Measurements from ENCODE around the gene BSG. TPM values are rescaled to one million over a fixed set of nuclear protein-coding genes. Genes with fewer than 3 reads are reported as not detected.

The BSG gene
- total and polyA plus RNA-seq, 9 of the 15 experiments (the other 6 are each of a cell fraction or from before 2014, with no cell fraction given) = 4.6 to 495 (median 187) TPM

GRCh38 chr19:597406-598315 is 25.3 kb downstream of the BSG start (continued):
- TF ChIP-seq ELF1 (tag; IDR thresholded peaks at IDR 0.05) (peak; percentile 23; the same call in 1 of the 2 replicates), NFXL1 (CRISPR knock-in tag; IDR thresholded peaks at IDR 0.05) (no peak), ZBTB1 (CRISPR knock-in tag; IDR thresholded peaks at IDR 0.05; ENCODE audit: borderline replicate concordance, low read depth) (0 out of 2 replicates have a peak, but pooled peaks have one; percentile 24), TAF7 (tag; IDR thresholded peaks at IDR 0.05) (no peak), KLF6 (CRISPR knock-in tag; IDR thresholded peaks at IDR 0.05; ENCODE audit: borderline replicate concordance) (no peak), DMBX1 (CRISPR knock-in tag; IDR thresholded peaks at IDR 0.05; ENCODE audit: borderline replicate concordance) (peak; percentile 60; the same call in 1 of the 2 replicates), MBD1 (CRISPR knock-in tag; IDR thresholded peaks at IDR 0.05) (no peak), TCF3 (CRISPR knock-in tag; IDR thresholded peaks at IDR 0.05) (no peak), MYNN (IDR thresholded peaks at IDR 0.05) (no peak), MYNN (CRISPR knock-in tag; IDR thresholded peaks at IDR 0.05) (no peak), HIVEP1 (CRISPR knock-in tag; IDR thresholded peaks at IDR 0.05) (no peak), ZNF212 (CRISPR knock-in tag; IDR thresholded peaks at IDR 0.05) (no peak), RHOXF2B (CRISPR knock-in tag; conservative IDR thresholded peaks at IDR 0.05) (no peak), RERE (CRISPR knock-in tag; IDR thresholded peaks at IDR 0.05; ENCODE audit: borderline replicate concordance) (no peak), ZNF766 (CRISPR knock-in tag; conservative IDR thresholded peaks at IDR 0.05) (no peak), ZFP1 (CRISPR knock-in tag; IDR thresholded peaks at IDR 0.05) (no peak), BRCA1 (IDR thresholded peaks at IDR 0.05) (no peak), BRCA1 (CRISPR knock-in tag; IDR thresholded peaks at IDR 0.05) (no peak), SIX5 (IDR thresholded peaks at IDR 0.05; ENCODE audit: borderline replicate concordance in 1 of 2, insufficient read depth in 1 of 2, low read depth in 1 of 2, low read length in 2 of 2) (no peak), CBX2 (IDR thresholded peaks at IDR 0.05; ENCODE audit: insufficient read depth, low read length, poor library complexity, severe bottlenecking) (no peak), NR3C1 (CRISPR knock-in tag; IDR thresholded peaks at IDR 0.05) (no peak)
